Fibroblast of pulmonary artery (primary cell): ENCODE data around the gene TSHZ1.
"Not testable (repeated sequence)": the region's sequence is repeated elsewhere in the genome, so short reads cannot be mapped to it uniquely, and the experiment has no call there.

Experiments used
- DNase-seq: peaks from one replicate; pipeline ENCODE4 v3.0.0-alpha.2; 2010; ENCODE audit warnings: low read depth
- H3K4me3 ChIP-seq: replicated peaks from 2 replicates; pipeline ENCODE4 v1.5.1; 2011; ENCODE audit warnings: low read depth, mild to moderate bottlenecking, control low read depth, low read length, moderate library complexity
- CTCF ChIP-seq: IDR thresholded peaks from 2 replicates; pipeline ENCODE4 v1.5.1; 2011; ENCODE audit warnings: mild to moderate bottlenecking, control low read depth, low read length, inconsistent platforms; ENCODE audit errors: missing control alignments

TSHZ1 gene

GRCh38 chr18:75323821-75324585, 113.4 kb downstream of the TSHZ1 start:
- DNase-seq = no peak
- TF ChIP-seq CTCF = no peak
- H3K4me3 ChIP-seq = no peak overlapping the region

GRCh38 chr18:75324686-75325257, 114.2 kb downstream of the TSHZ1 start:
- DNase-seq = no peak
- H3K4me3 ChIP-seq = no peak overlapping the region
- TF ChIP-seq CTCF = no peak

GRCh38 chr18:75329753-75330152, 119.2 kb downstream of the TSHZ1 start:
- DNase-seq, H3K4me3 ChIP-seq: not testable (repeated sequence)

GRCh38 chr18:75330308-75330707, 119.7 kb downstream of the TSHZ1 start:
- DNase-seq = no peak
- no peak for TF ChIP-seq CTCF
- H3K4me3 ChIP-seq = no peak overlapping the region

- H3K4me3 ChIP-seq = no peak overlapping the region
- no peak for DNase-seq
- TF ChIP-seq CTCF = no peak
Observed at GRCh38 chr18:75334869-75335268, 124.3 kb downstream of the TSHZ1 start.

GRCh38 chr18:75335511-75335910, 124.9 kb downstream of the TSHZ1 start:
- H3K4me3 ChIP-seq = no peak overlapping the region
- TF ChIP-seq CTCF = no peak
- no peak for DNase-seq

GRCh38 chr18:75336767-75337166, 126.2 kb downstream of the TSHZ1 start:
- no peak overlapping the region for H3K4me3 ChIP-seq
- TF ChIP-seq CTCF = no peak
- no peak for DNase-seq
